SK-MEL-5 (cell line): ENCODE data around the gene PRPH. TPM values are rescaled to one million over a fixed set of nuclear protein-coding genes. Genes with fewer than 3 reads are reported as not detected.

Experiments
- total RNA-seq: library from RNA; depleted of rRNA; stranded (reverse); fragments of >200 nt; shearing (Covaris generic); gene quantifications from 2 replicates; pipeline ENCODE4 v1.2.3, GENCODE V29; 2014; rRNA removed

PRPH gene
- total RNA-seq, 1 experiment from 2014 or later: not detected

Other genes starting within 250 kb of the PRPH start
- 14.5 and 16.1 TPM in 2 replicates for gene KMT2D, start 234.4 kb upstream of the PRPH start, total RNA-seq
- 5.2 and 7.8 TPM in 2 replicates for gene RHEBL1, start 225.2 kb upstream of the PRPH start, total RNA-seq
- 0.05 and 0.21 TPM in 2 replicates for gene DHH, start 200.3 kb upstream of the PRPH start, total RNA-seq
- gene LMBR1L, start 184.3 kb upstream of the PRPH start, total RNA-seq: 20.6 and 21.7 TPM in 2 replicates
- 1,958 and 1,976 TPM in 2 replicates for gene TUBA1B, start 163.8 kb upstream of the PRPH start, total RNA-seq
- 147 and 170 TPM in 2 replicates for gene TUBA1A, start 106.1 kb upstream of the PRPH start, total RNA-seq
- gene TUBA1C, start 30.1 kb upstream of the PRPH start, total RNA-seq: 315 and 342 TPM in 2 replicates
- gene TROAP, start 28.1 kb downstream of the PRPH start, total RNA-seq: 17.9 and 28.6 TPM in 2 replicates
- 3.5 and 3.6 TPM in 2 replicates for gene C1QL4, start 42.0 kb downstream of the PRPH start, total RNA-seq
- gene DNAJC22, start 51.7 kb downstream of the PRPH start, total RNA-seq: 11.9 and 13.2 TPM in 2 replicates
- 57.0 and 71.5 TPM in 2 replicates for gene SPATS2, start 72.3 kb downstream of the PRPH start, total RNA-seq
- 0.66 and 0.90 TPM in 2 replicates for gene KCNH3, start 243.9 kb downstream of the PRPH start, total RNA-seq